K562 (cell line): Measurements from ENCODE around the gene SV2C. TPM values are rescaled to one million over a fixed set of nuclear protein-coding genes. Genes with fewer than 3 reads are reported as not detected.
A peak's percentile ranks its signal among the peaks of the same experiment; 100 is the strongest.

Source experiments
- ATAC-seq: fragments of 200-7000 bp; cut with Tn5 transposase; 3 replicates; pipeline ENCODE4 v1.9.1; 2020; ENCODE audit warnings: moderate library complexity
- BruUV-seq: library from RNA; stranded (reverse); fragments of 400-500 nt; replicated peaks from 2 replicates; lab custom pipeline; 2021; lab: Mats Ljungman, UMichigan
- CTCF ChIA-PET: fragments of 300-600 bp; formaldehyde crosslinking; extraction: SDS; loops from one replicate; lab custom pipeline; 2021; ENCODE audit warnings: low intra/inter-chr PET ratio; lab: Yijun Ruan, JAX
- POLR2A ChIA-PET: fragments of 300-600, 350-650 bp; sonication (Branson Sonifier 250); formaldehyde crosslinking; extraction: SDS; loops from one replicate; lab custom pipeline; 2021; ENCODE audit warnings: antibody characterized with exemption, inconsistent platforms; lab: Yijun Ruan, JAX
- DNase-seq, 4 experiments: peaks; one replicate each; pipeline versions ENCODE4 v3.0.0 to v3.0.0-alpha.2; 2011 to 2018; ENCODE audit warnings: low spot score in 3 of 4, mixed read lengths in 3 of 4; ENCODE audit errors: extremely low read depth in 1 of 4
- FAIRE-seq: peaks from 2 replicates; lab custom pipeline; 2011; peaks lifted over from hg19 to GRCh38; lab: Jason Lieb, UNC
- H2AFZ ChIP-seq: 2 replicates; pipeline ENCODE4 v1.6.0; 2011; ENCODE audit warnings: low read depth, low read length, control low read depth, inconsistent platforms
- H3K27ac ChIP-seq: fragments of 200-600 bp; 3 replicates; pipeline ENCODE4 v1.8.0; 2011; ENCODE audit warnings: low read depth, mild to moderate bottlenecking, control low read depth, inconsistent platforms, low read length, moderate library complexity, mixed read lengths; ENCODE audit errors: extremely low read depth
- H3K27me3 ChIP-seq, 2 experiments: fragments of 300-600 bp in 1 of 2; 2 replicates in 1 of 2; 3 replicates in 1 of 2; pipeline versions ENCODE4 v1.6.0 to v1.8.0; 2011; ENCODE audit warnings: inconsistent platforms in 2 of 2, low read length in 2 of 2, mild to moderate bottlenecking in 1 of 2, mixed read lengths in 1 of 2, moderate library complexity in 1 of 2; ENCODE audit not compliant: control insufficient read depth in 2 of 2, insufficient read depth in 2 of 2
- H3K36me3 ChIP-seq: fragments of 300-600 bp; 3 replicates; pipeline ENCODE4 v1.8.0; 2011; ENCODE audit warnings: mild to moderate bottlenecking, low read length, inconsistent platforms; ENCODE audit not compliant: control insufficient read depth, insufficient read depth
- H3K4me1 ChIP-seq, 2 experiments: fragments of 200-600 bp in 1 of 2; replicated peaks in 1 of 2; 2 replicates in 1 of 2; 3 replicates in 1 of 2; pipeline versions ENCODE4 v1.5.1 to v1.8.0; 2011; ENCODE audit warnings: inconsistent platforms in 2 of 2, low read length in 2 of 2, mild to moderate bottlenecking in 1 of 2, mixed read lengths in 1 of 2, moderate library complexity in 1 of 2; ENCODE audit not compliant: control insufficient read depth in 2 of 2, insufficient read depth in 2 of 2
- H3K4me2 ChIP-seq: 2 replicates; pipeline ENCODE4 v1.6.1; 2011; ENCODE audit warnings: low read length, control low read depth, inconsistent platforms, mixed read lengths; ENCODE audit not compliant: insufficient read depth
- H3K4me3 ChIP-seq: fragments of 200-600 bp; sonication (generic), shearing (Covaris generic); 2 replicates; pipeline ENCODE4 v1.5.1; 2016; ENCODE audit warnings: control low read depth, inconsistent platforms
- H3K79me2 ChIP-seq: fragments of 200-600 bp; 3 replicates; pipeline ENCODE4 v1.8.0; 2011; ENCODE audit warnings: low read length, inconsistent platforms; ENCODE audit not compliant: control insufficient read depth, insufficient read depth
- H3K9ac ChIP-seq, 2 experiments: 2 replicates each; pipeline versions ENCODE4 v1.6.0 to v1.6.1; 2011; ENCODE audit warnings: low read depth in 2 of 2, low read length in 2 of 2, control low read depth in 1 of 2, inconsistent platforms in 1 of 2, mild to moderate bottlenecking in 1 of 2, mixed read lengths in 1 of 2; ENCODE audit not compliant: insufficient read depth in 1 of 2
- H3K9me1 ChIP-seq: one replicate; pipeline ENCODE4 v1.6.0; 2011; ENCODE audit warnings: inconsistent platforms, mild to moderate bottlenecking, low read length, moderate library complexity; ENCODE audit not compliant: control insufficient read depth, insufficient read depth
- H3K9me3 ChIP-seq: replicated peaks from 2 replicates; pipeline ENCODE4 v1.5.1; 2011; ENCODE audit warnings: low read depth, low read length, inconsistent platforms; ENCODE audit not compliant: control insufficient read depth, insufficient read depth
- H4K20me1 ChIP-seq: replicated peaks from 2 replicates; pipeline ENCODE4 v1.6.1; 2011; ENCODE audit warnings: low read length, inconsistent platforms, mixed read lengths; ENCODE audit not compliant: control insufficient read depth, insufficient read depth
- NFE2 ChIP-seq: IDR thresholded peaks from 2 replicates; pipeline ENCODE4 v1.6.1; 2014; ENCODE audit warnings: antibody characterized with exemption, low read depth
- SREBF1 ChIP-seq: fragments of 150-350 bp; IDR thresholded peaks from 2 replicates; pipeline ENCODE4 v1.6.1; 2014; ENCODE audit warnings: antibody characterized with exemption, low read depth, low read length, borderline replicate concordance
- in situ Hi-C: fragments of 300-500 bp; cut with MboI; formaldehyde crosslinking; loops from 4 replicates; pipeline ENCODE4 v1.15.0; 2018; ENCODE audit warnings: inconsistent platforms, mixed read lengths
- intact Hi-C: fragments of 100-400 bp; cut with micrococcal nuclease; formaldehyde crosslinking; loops from 2 replicates; pipeline ENCODE4 v1.14.2; 2022
- polyA plus RNA-seq, 8 experiments: library from polyadenylated mRNA; depleted of rRNA in 4 of 8; stranded (reverse) in 5 of 8; unstranded in 3 of 8; fragments of >200 nt; fragmentation: Nextera tagmentation in 2 of 8; fragmentation: Illumina TruSeq in 1 of 8; extraction: Ambion mirVana in 2 of 8; extraction: Trizol in 1 of 8; gene quantifications; 2 replicates each; pipeline versions ENCODE4 v1.2.1 to v1.2.3, GENCODE V29; 2011 to 2014; ENCODE audit warnings: inconsistent platforms in 1 of 8, missing spikeins in 1 of 8
- total RNA-seq, 7 experiments: library from RNA; depleted of rRNA in 6 of 7; stranded (reverse); fragments of >200 nt in 6 of 7; fragmentation: Illumina TruSeq in 2 of 7; extraction: Trizol in 2 of 7; gene quantifications; 2 replicates each; pipeline versions ENCODE4 v1.2.1 to v1.2.3, GENCODE V29; 2011 to 2021; ENCODE audit warnings: low replicate concordance in 1 of 7
- TF ChIP-seq, protein P1 (sequence below): fragments of 250-450 bp; sonication (Bioruptor Pico); IDR thresholded peaks from 2 replicates; pipeline ENCODE4 v1.4.0; 2020; ENCODE audit warnings: mild to moderate bottlenecking, moderate library complexity, borderline replicate concordance
- TF ChIP-seq, protein P2 (sequence below): fragments of 250-450 bp; sonication (Bioruptor Pico); IDR thresholded peaks from 2 replicates; pipeline ENCODE4 v1.8.0; 2022; ENCODE audit warnings: moderate library complexity, mild to moderate bottlenecking, inconsistent platforms
- TF ChIP-seq, protein P3 (sequence below), 2 experiments: fragments of 450-650 bp in 1 of 2; sonication (generic) in 1 of 2; formaldehyde crosslinking in 1 of 2; IDR thresholded peaks; 2 replicates each; pipeline versions ENCODE4 v1.7.1 to v1.9.0; 2016 to 2022; ENCODE audit warnings: inconsistent platforms in 1 of 2, mild to moderate bottlenecking in 1 of 2, missing genetic modification reagents in 1 of 2

The SV2C gene
- total and polyA plus RNA-seq, 9 of the 15 experiments (the other 6 are each of a cell fraction or from before 2014, with no cell fraction given) = 0.05 TPM; not detected in 8

DNA sequence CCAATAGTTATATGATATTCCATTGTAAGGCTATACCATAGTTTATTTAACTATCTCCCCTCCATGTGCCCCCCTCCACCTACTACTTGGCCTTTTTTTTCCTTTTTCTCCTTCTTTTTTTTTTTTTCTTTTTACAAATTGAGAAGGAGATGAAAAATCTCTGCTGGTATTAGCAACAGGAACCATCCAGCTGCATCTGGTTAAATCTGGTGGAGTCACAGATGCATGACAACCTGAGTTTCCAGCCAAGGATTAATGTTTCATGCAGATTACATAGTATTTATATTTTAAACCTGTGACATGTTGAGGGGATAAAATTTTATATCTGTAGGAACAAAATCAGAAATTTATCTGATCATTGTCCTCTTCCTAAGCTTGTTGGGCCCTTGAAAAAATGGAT is 191.4 kb downstream of the SV2C start (continued):
- TF ChIP-seq, protein P1, sequence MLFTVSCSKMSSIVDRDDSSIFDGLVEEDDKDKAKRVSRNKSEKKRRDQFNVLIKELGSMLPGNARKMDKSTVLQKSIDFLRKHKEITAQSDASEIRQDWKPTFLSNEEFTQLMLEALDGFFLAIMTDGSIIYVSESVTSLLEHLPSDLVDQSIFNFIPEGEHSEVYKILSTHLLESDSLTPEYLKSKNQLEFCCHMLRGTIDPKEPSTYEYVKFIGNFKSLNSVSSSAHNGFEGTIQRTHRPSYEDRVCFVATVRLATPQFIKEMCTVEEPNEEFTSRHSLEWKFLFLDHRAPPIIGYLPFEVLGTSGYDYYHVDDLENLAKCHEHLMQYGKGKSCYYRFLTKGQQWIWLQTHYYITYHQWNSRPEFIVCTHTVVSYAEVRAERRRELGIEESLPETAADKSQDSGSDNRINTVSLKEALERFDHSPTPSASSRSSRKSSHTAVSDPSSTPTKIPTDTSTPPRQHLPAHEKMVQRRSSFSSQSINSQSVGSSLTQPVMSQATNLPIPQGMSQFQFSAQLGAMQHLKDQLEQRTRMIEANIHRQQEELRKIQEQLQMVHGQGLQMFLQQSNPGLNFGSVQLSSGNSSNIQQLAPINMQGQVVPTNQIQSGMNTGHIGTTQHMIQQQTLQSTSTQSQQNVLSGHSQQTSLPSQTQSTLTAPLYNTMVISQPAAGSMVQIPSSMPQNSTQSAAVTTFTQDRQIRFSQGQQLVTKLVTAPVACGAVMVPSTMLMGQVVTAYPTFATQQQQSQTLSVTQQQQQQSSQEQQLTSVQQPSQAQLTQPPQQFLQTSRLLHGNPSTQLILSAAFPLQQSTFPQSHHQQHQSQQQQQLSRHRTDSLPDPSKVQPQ (CRISPR knock-in tag) = no peak
- no peak for TF ChIP-seq SREBF1

DNA sequence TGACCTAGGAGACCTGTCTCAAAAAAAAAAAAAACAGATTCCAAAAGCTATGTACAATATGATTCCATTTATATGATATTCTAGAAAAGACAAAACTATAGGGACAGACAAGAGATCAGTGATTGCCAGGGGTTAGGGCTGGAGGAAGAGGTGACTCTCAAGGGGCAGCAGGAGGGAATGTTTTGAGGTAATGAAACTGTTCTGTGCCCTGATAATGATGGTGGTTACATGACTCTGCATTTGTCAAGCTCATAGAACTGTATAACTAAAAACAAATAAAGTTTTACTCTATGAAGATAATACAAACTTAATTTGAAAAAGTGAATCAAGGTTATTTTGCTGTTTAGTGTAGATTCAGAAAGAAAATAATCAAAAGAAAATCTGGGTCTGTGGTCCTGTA is 194.6 kb downstream of the SV2C start:
- in situ Hi-C loops (no loop called here), intact Hi-C loops (no loop called here)
- POLR2A ChIA-PET = interaction anchor here (0.6 kb wide), 1 partner anchor 23 kb away, joined by 3 read pairs; no protein-coding TSS in a partner anchor
- no peak overlapping the region for H2AFZ ChIP-seq
- H3K4me3 ChIP-seq = no peak overlapping the region
- ATAC-seq (no peak), DNase-seq (no peak), FAIRE-seq (no peak)
- no peak overlapping the region for H3K4me2 ChIP-seq
- no peaks in the 10 kb centered on the region for H3K9me1 ChIP-seq
- H3K4me1 ChIP-seq = no peaks in the 10 kb centered on the region
- H3K9me3 ChIP-seq = no peaks in the 10 kb centered on the region
- TF ChIP-seq, protein P2, sequence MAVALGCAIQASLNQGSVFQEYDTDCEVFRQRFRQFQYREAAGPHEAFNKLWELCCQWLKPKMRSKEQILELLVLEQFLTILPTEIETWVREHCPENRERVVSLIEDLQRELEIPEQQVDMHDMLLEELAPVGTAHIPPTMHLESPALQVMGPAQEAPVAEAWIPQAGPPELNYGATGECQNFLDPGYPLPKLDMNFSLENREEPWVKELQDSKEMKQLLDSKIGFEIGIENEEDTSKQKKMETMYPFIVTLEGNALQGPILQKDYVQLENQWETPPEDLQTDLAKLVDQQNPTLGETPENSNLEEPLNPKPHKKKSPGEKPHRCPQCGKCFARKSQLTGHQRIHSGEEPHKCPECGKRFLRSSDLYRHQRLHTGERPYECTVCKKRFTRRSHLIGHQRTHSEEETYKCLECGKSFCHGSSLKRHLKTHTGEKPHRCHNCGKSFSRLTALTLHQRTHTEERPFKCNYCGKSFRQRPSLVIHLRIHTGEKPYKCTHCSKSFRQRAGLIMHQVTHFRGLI (CRISPR knock-in tag) = no peak
- TF ChIP-seq, protein P3, sequence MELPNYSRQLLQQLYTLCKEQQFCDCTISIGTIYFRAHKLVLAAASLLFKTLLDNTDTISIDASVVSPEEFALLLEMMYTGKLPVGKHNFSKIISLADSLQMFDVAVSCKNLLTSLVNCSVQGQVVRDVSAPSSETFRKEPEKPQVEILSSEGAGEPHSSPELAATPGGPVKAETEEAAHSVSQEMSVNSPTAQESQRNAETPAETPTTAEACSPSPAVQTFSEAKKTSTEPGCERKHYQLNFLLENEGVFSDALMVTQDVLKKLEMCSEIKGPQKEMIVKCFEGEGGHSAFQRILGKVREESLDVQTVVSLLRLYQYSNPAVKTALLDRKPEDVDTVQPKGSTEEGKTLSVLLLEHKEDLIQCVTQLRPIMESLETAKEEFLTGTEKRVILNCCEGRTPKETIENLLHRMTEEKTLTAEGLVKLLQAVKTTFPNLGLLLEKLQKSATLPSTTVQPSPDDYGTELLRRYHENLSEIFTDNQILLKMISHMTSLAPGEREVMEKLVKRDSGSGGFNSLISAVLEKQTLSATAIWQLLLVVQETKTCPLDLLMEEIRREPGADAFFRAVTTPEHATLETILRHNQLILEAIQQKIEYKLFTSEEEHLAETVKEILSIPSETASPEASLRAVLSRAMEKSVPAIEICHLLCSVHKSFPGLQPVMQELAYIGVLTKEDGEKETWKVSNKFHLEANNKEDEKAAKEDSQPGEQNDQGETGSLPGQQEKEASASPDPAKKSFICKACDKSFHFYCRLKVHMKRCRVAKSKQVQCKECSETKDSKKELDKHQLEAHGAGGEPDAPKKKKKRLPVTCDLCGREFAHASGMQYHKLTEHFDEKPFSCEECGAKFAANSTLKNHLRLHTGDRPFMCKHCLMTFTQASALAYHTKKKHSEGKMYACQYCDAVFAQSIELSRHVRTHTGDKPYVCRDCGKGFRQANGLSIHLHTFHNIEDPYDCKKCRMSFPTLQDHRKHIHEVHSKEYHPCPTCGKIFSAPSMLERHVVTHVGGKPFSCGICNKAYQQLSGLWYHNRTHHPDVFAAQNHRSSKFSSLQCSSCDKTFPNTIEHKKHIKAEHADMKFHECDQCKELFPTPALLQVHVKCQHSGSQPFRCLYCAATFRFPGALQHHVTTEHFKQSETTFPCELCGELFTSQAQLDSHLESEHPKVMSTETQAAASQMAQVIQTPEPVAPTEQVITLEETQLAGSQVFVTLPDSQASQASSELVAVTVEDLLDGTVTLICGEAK (IDR thresholded peaks at IDR 0.05) = peak; percentile 56; the same call in 1 of the 2 replicates
- TF ChIP-seq, protein P3 (CRISPR knock-in tag; IDR thresholded peaks at IDR 0.05) = no peak
- peak; percentile 10; the same call in 1 of the 2 replicates for TF ChIP-seq NFE2
- no peak overlapping the region for H3K9ac ChIP-seq
- BruUV-seq = no TSS peak
- no peak overlapping the region for H3K27ac ChIP-seq
- H4K20me1 ChIP-seq = no peaks in the 10 kb centered on the region
- H3K36me3 ChIP-seq = no peaks in the 10 kb centered on the region
- no peaks in the 10 kb centered on the region for H3K79me2 ChIP-seq
- H3K27me3 ChIP-seq = peaks cover 20 to 30% of the 10 kb centered on the region in 2 experiments
- CTCF ChIA-PET = no interaction called here
